ENCODE measurements around the gene TMEM218.
"Not testable (repeated sequence)": the region's sequence is repeated elsewhere in the genome, so short reads cannot be mapped to it uniquely, and the experiment has no call there.

TMEM218 gene

GRCh38 chr11:125073616-125074483, 37.6 kb downstream of the TMEM218 start:
- no peak for DNase-seq

- no peak for DNase-seq
Measured at GRCh38 chr11:125072961-125073590, 38.4 kb downstream of the TMEM218 start.

DNA sequence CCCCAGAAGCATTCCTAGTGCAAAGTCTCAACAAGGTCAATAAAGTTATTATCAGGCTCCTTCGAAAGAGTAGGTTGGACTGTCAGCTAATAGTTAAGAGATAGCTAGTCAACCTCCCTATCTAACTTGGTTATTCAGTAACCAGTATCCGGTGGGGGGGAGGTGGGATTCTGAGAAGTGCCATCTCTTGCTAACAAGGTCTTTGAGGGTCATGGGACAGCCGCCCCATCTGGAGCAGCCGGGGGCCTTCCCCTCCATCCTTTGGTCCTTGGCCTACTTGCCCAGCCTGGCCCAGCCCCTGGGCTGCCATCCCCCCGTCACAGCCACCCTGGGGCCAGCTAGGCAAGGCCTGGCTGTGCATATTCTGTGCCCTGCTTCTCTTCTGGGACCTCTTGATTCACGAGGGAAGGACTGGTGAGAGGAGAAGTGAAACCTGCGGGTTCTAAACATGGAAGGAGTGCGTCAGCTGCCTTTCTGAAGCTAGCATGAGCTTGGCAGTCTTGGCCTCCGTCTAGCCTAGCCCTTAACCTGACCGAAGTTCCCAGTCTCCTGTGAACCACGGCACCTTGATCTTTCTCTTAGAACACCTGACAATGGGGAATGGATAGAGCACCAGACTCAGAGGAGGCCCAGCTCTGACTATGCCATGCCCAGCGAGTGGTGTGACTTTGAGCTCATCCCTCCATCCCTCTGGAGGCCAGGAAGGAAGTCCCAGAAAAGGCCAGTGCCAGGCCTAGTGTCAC, 39.0 kb downstream of the TMEM218 start:
- DNase-seq = peak; percentile 15

- DNase-seq = no peak
Measured at GRCh38 chr11:125071846-125072217, 39.6 kb downstream of the TMEM218 start.

GRCh38 chr11:125071435-125071834, 40.0 kb downstream of the TMEM218 start:
- DNase-seq = no peak

- DNase-seq = peak; percentile 14
Measured at GRCh38 chr11:125070699-125071254, 40.6 kb downstream of the TMEM218 start.

GRCh38 chr11:125069796-125070195, 41.6 kb downstream of the TMEM218 start:
- DNase-seq = no peak

- DNase-seq = no peak
Measured at GRCh38 chr11:125069008-125069407, 42.4 kb downstream of the TMEM218 start.

DNA sequence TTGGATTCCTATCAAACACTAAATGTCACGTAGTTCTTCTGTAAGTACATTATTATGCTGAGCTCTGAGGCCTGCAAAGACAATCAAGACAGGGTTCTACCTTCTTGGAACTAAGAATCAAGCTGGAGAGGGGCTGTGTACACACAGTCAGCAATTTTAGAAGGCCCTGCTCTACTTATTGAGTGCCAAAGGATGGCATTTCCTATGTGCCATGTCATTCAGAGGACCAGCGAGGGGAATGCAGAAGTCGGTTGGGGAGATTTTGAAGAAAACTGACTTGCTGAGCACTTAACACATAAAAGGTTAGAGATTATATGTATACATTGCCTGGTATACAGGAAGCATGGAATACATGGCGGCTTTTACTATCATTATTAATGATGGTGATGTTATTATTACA, 43.1 kb downstream of the TMEM218 start:
- DNase-seq = no peak

DNA sequence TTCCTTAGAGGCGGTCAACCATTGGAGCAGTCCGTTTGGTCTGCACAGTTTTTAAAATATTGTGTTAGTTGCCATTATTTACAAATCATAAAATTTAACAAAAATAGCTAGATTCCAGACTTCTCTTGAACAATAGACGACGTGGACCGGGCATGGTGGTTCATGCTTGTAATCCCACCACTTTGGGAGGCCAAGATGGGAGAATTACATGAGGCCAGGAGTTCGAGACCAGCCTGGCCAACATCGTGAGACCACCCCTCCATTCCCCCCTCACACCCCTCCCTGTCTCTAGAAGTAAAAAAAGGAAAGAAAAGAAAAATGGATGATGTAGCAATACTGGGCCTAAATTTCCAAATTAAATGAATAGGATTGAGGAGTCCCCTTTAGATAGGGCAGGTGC, 47.4 kb downstream of the TMEM218 start:
- no peak for DNase-seq

DNA sequence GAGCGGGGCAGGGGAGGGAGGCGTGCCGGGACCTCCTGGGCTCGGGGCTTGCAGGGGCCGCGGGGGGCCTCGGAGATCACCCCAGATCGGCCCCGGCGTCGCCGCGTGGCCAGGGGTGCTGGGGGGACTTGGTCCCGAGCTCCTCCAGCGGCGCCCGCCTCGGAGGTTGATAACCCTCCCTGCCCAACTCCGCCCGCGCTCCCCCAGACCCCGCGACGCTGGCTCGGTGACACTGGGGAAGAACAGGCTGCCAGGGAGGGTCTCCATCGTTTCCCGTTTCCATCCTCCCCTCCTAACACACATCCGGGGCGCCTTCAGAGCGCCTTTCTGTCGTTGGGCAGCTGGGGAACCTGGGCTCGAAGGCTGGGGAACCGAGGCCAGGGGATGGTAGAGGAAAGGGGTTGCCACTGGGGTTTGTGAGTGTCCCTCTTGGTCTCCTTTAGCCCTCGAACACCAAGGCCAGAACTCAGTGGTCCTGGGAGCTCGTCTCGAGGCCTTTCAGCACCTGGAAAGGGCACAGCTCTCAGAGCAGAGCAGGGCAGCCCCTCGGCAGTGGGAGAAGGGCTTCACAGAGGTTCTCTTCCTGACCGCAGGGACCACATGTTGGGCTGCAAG, 47.9 kb downstream of the TMEM218 start:
- DNase-seq = no peak

DNA sequence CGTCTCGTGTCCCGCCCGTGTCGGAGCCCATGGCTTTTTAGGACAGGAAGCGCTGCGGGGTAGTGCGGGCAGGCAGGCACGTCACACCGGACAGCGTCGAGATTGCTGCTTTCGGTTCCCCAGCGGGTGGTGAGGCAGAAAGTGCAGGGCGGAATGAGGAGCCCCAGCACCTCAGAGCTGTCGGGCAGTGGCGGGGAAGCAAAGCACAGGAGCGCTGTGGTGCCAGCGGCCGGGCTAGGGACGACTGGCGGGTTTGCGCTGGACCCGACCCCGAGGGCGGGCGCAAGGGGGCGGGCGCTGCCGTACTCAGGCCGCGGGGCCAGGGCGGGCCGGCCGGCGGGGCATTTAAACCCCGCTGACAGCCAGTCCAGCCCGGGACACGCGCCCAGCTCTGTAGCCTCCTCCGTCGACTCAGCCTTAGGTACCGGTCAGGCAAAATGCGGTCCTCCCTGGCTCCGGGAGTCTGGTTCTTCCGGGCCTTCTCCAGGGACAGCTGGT, 48.4 kb downstream of the TMEM218 start, which contains the start of gene SLC37A2:
TSS of gene SLC37A2 (plus strand) at position 375 of the 498 bp plus-strand sequence. CDS start at position 438, 63 bp downstream.
- DNase-seq = peak; percentile 48

DNA sequence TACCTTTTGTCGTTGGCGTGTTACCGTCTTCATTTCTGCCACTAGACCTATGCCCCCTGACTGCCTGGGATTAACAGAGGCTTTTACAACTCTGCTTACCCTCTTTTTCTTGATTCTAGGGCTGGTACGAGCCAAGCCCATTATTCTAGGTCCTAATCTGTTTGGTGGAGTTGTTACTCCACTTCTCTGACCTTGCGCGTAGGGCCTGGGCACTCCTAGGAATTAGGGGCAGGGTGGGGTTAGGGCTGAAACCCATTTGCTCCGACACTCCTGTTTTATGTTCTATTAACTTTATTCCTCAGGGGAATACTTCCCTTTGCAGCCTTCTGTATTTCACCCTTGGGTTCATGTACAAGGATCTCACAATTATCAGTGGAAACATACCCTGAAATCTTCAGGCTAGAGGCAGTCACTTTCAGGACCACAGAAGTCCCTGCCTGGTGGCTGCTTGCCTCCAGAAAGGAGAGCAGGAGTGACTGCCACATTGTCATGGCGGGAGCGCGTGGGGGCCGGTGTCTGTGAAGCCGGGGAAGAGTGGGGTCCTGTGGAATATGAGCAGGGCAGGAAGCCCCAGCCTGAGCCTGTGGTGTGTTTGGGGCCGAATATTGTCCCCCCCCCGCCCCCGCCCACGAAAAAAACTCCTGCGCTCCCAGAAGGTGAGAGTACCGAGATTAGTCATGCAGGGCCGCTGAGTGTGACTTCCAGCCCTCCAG, 49.1 kb downstream of the TMEM218 start:
- DNase-seq = no peak

DNA sequence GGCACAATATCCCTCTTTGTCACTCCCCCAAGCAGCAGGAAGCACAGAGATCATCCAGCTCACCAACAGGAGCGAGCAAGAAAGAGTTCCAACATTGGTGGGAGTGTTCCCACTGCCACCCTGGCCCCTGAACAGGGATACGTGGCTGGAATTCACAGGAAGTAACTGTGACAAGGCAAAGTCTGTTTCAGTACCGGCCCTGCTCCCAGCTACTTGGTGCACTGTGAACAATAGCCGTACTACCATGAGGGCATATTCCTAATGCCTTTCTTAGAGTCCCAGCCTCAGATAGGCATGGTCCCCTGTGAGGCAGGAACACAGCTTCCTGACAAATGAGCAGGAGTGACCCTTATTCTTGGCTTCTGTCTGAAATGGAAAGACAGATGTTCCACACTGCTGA, 50.1 kb downstream of the TMEM218 start:
- no peak for DNase-seq

GRCh38 chr11:125057693-125058016, 53.8 kb downstream of the TMEM218 start:
- no peak for DNase-seq

- DNase-seq = no peak
Measured at GRCh38 chr11:125056931-125057692, 54.3 kb downstream of the TMEM218 start.

DNA sequence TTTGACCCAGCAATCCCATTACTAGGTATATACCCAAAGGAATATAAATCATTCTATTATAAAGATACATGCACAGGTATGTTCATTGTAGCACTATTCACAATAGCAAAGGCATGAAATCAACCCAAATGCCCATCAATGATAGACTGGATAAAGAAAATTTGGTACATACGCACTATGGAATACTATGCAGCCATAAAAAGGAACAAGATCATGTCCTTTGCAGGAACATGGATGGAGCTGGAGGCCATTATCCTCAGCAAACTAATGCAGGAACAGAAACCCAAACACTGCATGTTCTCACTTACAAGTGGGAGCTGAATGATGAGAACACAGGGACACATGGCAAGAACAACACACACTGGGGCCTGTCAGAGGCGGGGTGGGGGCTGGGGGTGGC, 55.3 kb downstream of the TMEM218 start:
- DNase-seq = not testable (repeated sequence)

GRCh38 chr11:125055107-125055715, 56.2 kb downstream of the TMEM218 start:
- DNase-seq = no peak

- no peak for DNase-seq
Measured at GRCh38 chr11:125053167-125053566, 58.3 kb downstream of the TMEM218 start.

GRCh38 chr11:125052047-125052446, 59.4 kb downstream of the TMEM218 start:
- DNase-seq = no peak

Measured in CD4-positive, alpha-beta T cell treated with Interleukin-10 for 1 hour (primary cell).